G401 (cell line): ENCODE data around the gene OR52B6. TPM values are rescaled to one million over a fixed set of nuclear protein-coding genes. Genes with fewer than 3 reads are reported as not detected.

Source experiments
- DNase-seq: peaks from one replicate; pipeline ENCODE4 v3.0.0-alpha.2; 2015; ENCODE audit warnings: low spot score
- in situ Hi-C: cut with HindIII; loops from 2 replicates; pipeline ENCODE4 v1.10.0; 2016; ENCODE audit warnings: low sequenced_read_pairs, mixed read lengths
- total RNA-seq: library from RNA; depleted of rRNA; stranded (reverse); fragments of >200 nt; shearing (Covaris generic); gene quantifications from 2 replicates; pipeline ENCODE4 v1.2.3, GENCODE V29; 2014; rRNA removed

Gene OR52B6
- total RNA-seq, 1 experiment from 2014 or later = not detected

DNA sequence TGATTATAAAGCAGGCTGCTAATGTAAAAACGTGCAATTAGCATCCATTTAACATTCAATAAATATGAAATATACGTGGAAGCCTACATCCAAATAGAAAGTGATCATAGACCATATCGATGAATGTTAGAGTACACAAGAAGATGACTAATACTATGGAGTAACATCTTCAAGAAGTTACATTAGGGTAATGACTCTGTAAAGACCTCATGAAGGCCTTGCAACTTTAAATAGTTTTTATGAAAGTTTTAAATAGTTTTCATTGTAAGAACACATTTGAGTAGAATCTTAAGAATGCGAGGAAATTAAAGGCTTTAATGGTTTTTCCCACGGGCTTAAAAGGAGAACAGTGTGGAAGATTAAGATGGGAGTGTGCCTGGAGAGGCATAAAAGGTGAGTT lies 45.5 kb downstream of the OR52B6 start:
- in situ Hi-C loops = no loop called here
- no peak for DNase-seq

DNA sequence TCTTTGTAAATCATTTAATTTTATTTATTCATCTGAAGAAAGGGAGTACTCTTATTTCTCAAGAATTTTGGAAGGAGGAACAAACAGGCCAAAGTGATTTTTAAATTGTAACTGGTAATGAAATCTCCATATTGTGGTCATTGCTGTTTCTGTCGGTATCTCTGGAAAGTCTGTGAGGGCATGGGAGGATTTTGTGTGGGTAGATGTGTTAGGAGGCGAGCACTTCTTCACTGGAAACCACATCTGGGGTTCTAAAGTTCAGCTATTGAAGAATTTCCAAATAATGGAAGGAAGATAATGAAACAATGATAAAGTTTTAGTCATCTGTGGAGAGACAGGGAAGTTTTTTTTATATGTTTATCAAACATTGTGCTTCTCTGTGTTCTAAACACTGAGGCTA lies 50.7 kb downstream of the OR52B6 start:
- DNase-seq = no peak
- in situ Hi-C loops = no loop called here

Other genes starting within 250 kb of the OR52B6 start
- not detected in 2 replicates for gene OR51B5, start 237.4 kb upstream of the OR52B6 start, total RNA-seq
- not detected in 2 replicates for gene OR51B6, start 229.4 kb upstream of the OR52B6 start, total RNA-seq
- not detected in 2 replicates for gene OR51M1, start 197.1 kb upstream of the OR52B6 start, total RNA-seq
- gene OR51Q1, start 158.8 kb upstream of the OR52B6 start, total RNA-seq = not detected in 2 replicates
- not detected in 2 replicates for gene OR51I1, start 139.4 kb upstream of the OR52B6 start, total RNA-seq
- not detected in 2 replicates for gene OR51I2, start 131.6 kb upstream of the OR52B6 start, total RNA-seq
- gene OR52D1, start 92.2 kb upstream of the OR52B6 start, total RNA-seq = not detected in 2 replicates
- not detected in 2 replicates for gene UBQLN3, start 70.9 kb upstream of the OR52B6 start, total RNA-seq
- gene UBQLNL, start 64.2 kb upstream of the OR52B6 start, total RNA-seq = not detected in 2 replicates
- not detected in 2 replicates for gene OR52H1, start 32.3 kb upstream of the OR52B6 start, total RNA-seq
- gene TRIM6, start 15.8 kb downstream of the OR52B6 start, total RNA-seq = not detected in 2 replicates
- gene TRIM34, start 44.1 kb downstream of the OR52B6 start, total RNA-seq = not detected in 2 replicates
- gene TRIM5, start 104.2 kb downstream of the OR52B6 start, total RNA-seq = 11.1 and 14.3 TPM in 2 replicates
- gene TRIM22, start 108.9 kb downstream of the OR52B6 start, total RNA-seq = 1.3 and 1.7 TPM in 2 replicates
- not detected in 2 replicates for gene OR56B1, start 155.6 kb downstream of the OR52B6 start, total RNA-seq
- gene OR52N4, start 173.4 kb downstream of the OR52B6 start, total RNA-seq = not detected in 2 replicates
- not detected in 2 replicates for gene OR52N5, start 202.5 kb downstream of the OR52B6 start, total RNA-seq
- gene OR52N1, start 210.4 kb downstream of the OR52B6 start, total RNA-seq = not detected in 2 replicates
- gene OR52N2, start 228.0 kb downstream of the OR52B6 start, total RNA-seq = not detected in 2 replicates